ENCODE results near the gene RPL22.

GRCh38 chr1:6142734-6143133 lies 56.7 kb downstream of the RPL22 start:
- no peak for TF ChIP-seq CTCF (conservative IDR thresholded peaks at IDR 0.05 in 1 of 2, IDR thresholded peaks at IDR 0.05 in 1 of 2; ENCODE audit: extremely low read depth in 1 of 2, insufficient read depth in 1 of 2, low read depth in 1 of 2, low read length in 2 of 2)
- no peak for TF ChIP-seq EZH2 (IDR thresholded peaks at IDR 0.05; ENCODE audit: borderline replicate concordance, low read length)
